HL-60 (cell line): ENCODE data around the gene TMEM44.

ENCODE experiments used
- DNase-seq, 2 experiments: peaks; one replicate each; pipeline ENCODE4 v3.0.0-alpha.2; 2010 to 2020; ENCODE audit warnings: low read depth in 1 of 2, low spot score in 1 of 2
- H3K27ac ChIP-seq: fragments of 250-450 bp; sonication (Bioruptor Pico); replicated peaks from 2 replicates; pipeline ENCODE4 v1.5.1; 2020; ENCODE audit warnings: mild to moderate bottlenecking, moderate library complexity
- H3K27me3 ChIP-seq: fragments of 250-450 bp; sonication (Bioruptor Pico); 2 replicates; pipeline ENCODE4 v1.5.1; 2021; ENCODE audit warnings: mild to moderate bottlenecking, moderate library complexity; ENCODE audit not compliant: insufficient read depth, poor library complexity, severe bottlenecking
- H3K4me3 ChIP-seq: replicated peaks from 2 replicates; pipeline ENCODE4 v1.5.1; 2011; ENCODE audit warnings: mild to moderate bottlenecking, control low read depth, low read length; ENCODE audit not compliant: insufficient read depth
- GABPA ChIP-seq: IDR thresholded peaks from 2 replicates; pipeline ENCODE4 v1.6.1; 2012; ENCODE audit warnings: low read depth
- POLR2AphosphoS5 ChIP-seq: IDR thresholded peaks from 2 replicates; pipeline ENCODE4 v1.6.1; 2012; ENCODE audit warnings: low read depth
- SPI1 ChIP-seq: IDR thresholded peaks from 2 replicates; pipeline ENCODE4 v1.6.1; 2012; ENCODE audit warnings: low read depth, mild to moderate bottlenecking, borderline replicate concordance
- TF ChIP-seq, protein P1 (sequence below): IDR thresholded peaks from one replicate; pipeline ENCODE4 v1.5.1; 2011; ENCODE audit warnings: low read length, control low read depth, inconsistent platforms; ENCODE audit not compliant: insufficient read depth
- TF ChIP-seq, protein P2 (sequence below): IDR thresholded peaks from 2 replicates; pipeline ENCODE4 v1.6.1; 2012; ENCODE audit warnings: low read depth; ENCODE audit not compliant: insufficient replicate concordance

The TMEM44 gene

DNA sequence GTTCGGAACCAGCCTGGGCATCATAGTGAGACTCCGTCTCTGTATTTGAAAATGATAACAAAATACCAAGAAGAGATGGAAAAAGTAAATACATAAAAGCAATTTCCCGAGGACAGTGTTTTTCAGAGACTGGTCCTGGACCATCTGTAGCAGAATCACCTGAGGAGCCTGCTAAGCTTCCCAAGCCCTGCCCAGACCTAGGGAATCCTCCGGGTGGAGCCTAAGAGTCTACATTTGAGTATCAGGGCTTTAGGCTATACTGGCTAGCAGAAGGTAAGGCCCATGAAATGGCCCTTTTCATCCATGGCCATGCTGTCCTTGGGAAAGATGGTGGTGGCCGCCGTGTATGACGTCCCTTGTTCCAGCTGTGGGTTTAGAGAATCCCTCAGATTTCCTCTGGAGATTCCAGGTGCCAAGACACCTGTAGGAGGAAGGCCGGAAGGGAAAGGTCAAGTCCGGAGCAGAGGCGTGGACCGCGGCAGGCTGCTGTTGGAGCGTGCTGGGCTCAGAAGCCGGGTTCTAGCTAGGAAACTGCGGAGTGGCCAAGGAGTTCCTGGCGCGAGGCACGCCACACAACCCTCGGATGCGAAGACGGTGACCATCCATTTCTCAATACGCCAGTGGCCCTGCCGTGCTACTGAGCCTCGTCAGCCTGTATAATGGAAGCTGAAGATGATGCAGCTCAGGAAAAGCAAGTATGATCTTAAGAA is 50.9 kb downstream of the TMEM44 start:
- TF ChIP-seq, protein P1, sequence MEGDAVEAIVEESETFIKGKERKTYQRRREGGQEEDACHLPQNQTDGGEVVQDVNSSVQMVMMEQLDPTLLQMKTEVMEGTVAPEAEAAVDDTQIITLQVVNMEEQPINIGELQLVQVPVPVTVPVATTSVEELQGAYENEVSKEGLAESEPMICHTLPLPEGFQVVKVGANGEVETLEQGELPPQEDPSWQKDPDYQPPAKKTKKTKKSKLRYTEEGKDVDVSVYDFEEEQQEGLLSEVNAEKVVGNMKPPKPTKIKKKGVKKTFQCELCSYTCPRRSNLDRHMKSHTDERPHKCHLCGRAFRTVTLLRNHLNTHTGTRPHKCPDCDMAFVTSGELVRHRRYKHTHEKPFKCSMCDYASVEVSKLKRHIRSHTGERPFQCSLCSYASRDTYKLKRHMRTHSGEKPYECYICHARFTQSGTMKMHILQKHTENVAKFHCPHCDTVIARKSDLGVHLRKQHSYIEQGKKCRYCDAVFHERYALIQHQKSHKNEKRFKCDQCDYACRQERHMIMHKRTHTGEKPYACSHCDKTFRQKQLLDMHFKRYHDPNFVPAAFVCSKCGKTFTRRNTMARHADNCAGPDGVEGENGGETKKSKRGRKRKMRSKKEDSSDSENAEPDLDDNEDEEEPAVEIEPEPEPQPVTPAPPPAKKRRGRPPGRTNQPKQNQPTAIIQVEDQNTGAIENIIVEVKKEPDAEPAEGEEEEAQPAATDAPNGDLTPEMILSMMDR: no peak
- TF ChIP-seq, protein P2, sequence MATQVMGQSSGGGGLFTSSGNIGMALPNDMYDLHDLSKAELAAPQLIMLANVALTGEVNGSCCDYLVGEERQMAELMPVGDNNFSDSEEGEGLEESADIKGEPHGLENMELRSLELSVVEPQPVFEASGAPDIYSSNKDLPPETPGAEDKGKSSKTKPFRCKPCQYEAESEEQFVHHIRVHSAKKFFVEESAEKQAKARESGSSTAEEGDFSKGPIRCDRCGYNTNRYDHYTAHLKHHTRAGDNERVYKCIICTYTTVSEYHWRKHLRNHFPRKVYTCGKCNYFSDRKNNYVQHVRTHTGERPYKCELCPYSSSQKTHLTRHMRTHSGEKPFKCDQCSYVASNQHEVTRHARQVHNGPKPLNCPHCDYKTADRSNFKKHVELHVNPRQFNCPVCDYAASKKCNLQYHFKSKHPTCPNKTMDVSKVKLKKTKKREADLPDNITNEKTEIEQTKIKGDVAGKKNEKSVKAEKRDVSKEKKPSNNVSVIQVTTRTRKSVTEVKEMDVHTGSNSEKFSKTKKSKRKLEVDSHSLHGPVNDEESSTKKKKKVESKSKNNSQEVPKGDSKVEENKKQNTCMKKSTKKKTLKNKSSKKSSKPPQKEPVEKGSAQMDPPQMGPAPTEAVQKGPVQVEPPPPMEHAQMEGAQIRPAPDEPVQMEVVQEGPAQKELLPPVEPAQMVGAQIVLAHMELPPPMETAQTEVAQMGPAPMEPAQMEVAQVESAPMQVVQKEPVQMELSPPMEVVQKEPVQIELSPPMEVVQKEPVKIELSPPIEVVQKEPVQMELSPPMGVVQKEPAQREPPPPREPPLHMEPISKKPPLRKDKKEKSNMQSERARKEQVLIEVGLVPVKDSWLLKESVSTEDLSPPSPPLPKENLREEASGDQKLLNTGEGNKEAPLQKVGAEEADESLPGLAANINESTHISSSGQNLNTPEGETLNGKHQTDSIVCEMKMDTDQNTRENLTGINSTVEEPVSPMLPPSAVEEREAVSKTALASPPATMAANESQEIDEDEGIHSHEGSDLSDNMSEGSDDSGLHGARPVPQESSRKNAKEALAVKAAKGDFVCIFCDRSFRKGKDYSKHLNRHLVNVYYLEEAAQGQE: no peak
- no peak for TF ChIP-seq SPI1
- TF ChIP-seq POLR2AphosphoS5: no peak
- TF ChIP-seq GABPA: no peak
- Histone ChIP-seq H3K4me3 (no peak overlapping the region), H3K27me3 (no peaks in the 10 kb centered on the region), H3K27ac (no peak overlapping the region)
- DNase-seq: no peak

GRCh38 chr3:194579091-194579606 is 54.1 kb downstream of the TMEM44 start:
- no peak overlapping the region for H3K4me3 ChIP-seq
- TF ChIP-seq, protein P2: no peak
- TF ChIP-seq, protein P1: no peak
- TF ChIP-seq GABPA (no peak), POLR2AphosphoS5 (no peak), SPI1 (no peak)

GRCh38 chr3:194577986-194578905 is 55.0 kb downstream of the TMEM44 start:
- Histone ChIP-seq H3K27me3 (no peaks in the 10 kb centered on the region), H3K27ac (no peak overlapping the region), H3K4me3 (no peak overlapping the region)
- DNase-seq: no peak
- TF ChIP-seq GABPA: no peak
- no peak for TF ChIP-seq POLR2AphosphoS5
- TF ChIP-seq SPI1: no peak
- TF ChIP-seq, protein P2: no peak

More at GRCh38 chr3:194579091-194579606, 54.1 kb downstream of the TMEM44 start:
- H3K27me3 ChIP-seq: no peaks in the 10 kb centered on the region
- DNase-seq: no peak
- H3K27ac ChIP-seq: no peak overlapping the region
